ENCODE data around the gene TRIM22. TPM values are rescaled to one million over a fixed set of nuclear protein-coding genes. Genes with fewer than 3 reads are reported as not detected.

The TRIM22 gene
- total RNA-seq, 1 donor from 2014 or later, result 224 TPM

DNA sequence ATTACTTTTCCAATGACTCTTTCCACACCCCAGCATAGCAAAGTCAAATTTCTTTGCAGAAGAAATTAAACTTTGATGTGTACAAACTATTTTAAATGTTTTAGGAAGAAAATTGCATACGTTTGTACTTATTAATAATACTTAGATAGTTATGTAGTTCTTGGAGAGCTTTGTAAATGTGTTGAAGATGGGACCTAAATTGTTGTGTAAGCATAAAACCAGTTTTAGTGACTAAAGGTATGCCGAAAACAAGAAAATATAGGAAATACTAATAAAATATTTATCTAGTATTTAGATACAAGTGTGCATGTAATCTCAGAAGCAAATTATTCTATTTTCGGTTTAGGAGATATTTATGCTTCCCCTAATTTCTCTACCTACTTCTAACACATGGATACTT lies 60.2 kb downstream of the TRIM22 start:
- no peaks in the 10 kb centered on the region for H3K9me3 ChIP-seq
- TF ChIP-seq, protein P1, sequence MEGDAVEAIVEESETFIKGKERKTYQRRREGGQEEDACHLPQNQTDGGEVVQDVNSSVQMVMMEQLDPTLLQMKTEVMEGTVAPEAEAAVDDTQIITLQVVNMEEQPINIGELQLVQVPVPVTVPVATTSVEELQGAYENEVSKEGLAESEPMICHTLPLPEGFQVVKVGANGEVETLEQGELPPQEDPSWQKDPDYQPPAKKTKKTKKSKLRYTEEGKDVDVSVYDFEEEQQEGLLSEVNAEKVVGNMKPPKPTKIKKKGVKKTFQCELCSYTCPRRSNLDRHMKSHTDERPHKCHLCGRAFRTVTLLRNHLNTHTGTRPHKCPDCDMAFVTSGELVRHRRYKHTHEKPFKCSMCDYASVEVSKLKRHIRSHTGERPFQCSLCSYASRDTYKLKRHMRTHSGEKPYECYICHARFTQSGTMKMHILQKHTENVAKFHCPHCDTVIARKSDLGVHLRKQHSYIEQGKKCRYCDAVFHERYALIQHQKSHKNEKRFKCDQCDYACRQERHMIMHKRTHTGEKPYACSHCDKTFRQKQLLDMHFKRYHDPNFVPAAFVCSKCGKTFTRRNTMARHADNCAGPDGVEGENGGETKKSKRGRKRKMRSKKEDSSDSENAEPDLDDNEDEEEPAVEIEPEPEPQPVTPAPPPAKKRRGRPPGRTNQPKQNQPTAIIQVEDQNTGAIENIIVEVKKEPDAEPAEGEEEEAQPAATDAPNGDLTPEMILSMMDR (IDR thresholded peaks at IDR 0.05), result no peak
- intact Hi-C loops (cut with DNase I), result no loop called here
- DNase-seq, result no peak
- no peaks in the 10 kb centered on the region for H3K4me1 ChIP-seq
- no peaks in the 10 kb centered on the region for H3K36me3 ChIP-seq
- no peak for ATAC-seq
- no peaks in the 10 kb centered on the region for H3K27me3 ChIP-seq (ENCODE audit: low read depth)
- H3K27ac ChIP-seq, result no peak overlapping the region
- no peak overlapping the region for H3K4me3 ChIP-seq

GRCh38 chr11:5753943-5754342 lies 64.4 kb downstream of the TRIM22 start, which contains the start of gene OR52N4:
TSS of gene OR52N4 (plus strand) at chr11:5754243. CDS start at chr11:5754741, 498 bp downstream.
- TF ChIP-seq, protein P1 (IDR thresholded peaks at IDR 0.05), result no peak
- DNase-seq, result no peak

More at GRCh38 chr11:5753943-5754342, 64.4 kb downstream of the TRIM22 start, which contains the start of gene OR52N4:
- ATAC-seq, result no peak
- Histone ChIP-seq H3K9me3 (no peaks in the 10 kb centered on the region), H3K4me1 (no peaks in the 10 kb centered on the region), H3K36me3 (no peaks in the 10 kb centered on the region), H3K27me3 (ENCODE audit: low read depth) (no peaks in the 10 kb centered on the region), H3K4me3 (no peak within 1 kb of the TSS), H3K27ac (no peak within 1 kb of the TSS)
- intact Hi-C loops (cut with DNase I), result no loop called here

Other genes starting within 250 kb of the TRIM22 start
- gene OR51I1, start 248.3 kb upstream of the TRIM22 start, total RNA-seq, result 0.41 TPM
- gene OR51I2, start 240.5 kb upstream of the TRIM22 start, total RNA-seq, result not detected
- gene OR52D1, start 201.1 kb upstream of the TRIM22 start, total RNA-seq, result not detected
- 0.50 TPM for gene UBQLN3, start 179.8 kb upstream of the TRIM22 start, total RNA-seq
- 1.1 TPM for gene UBQLNL, start 173.1 kb upstream of the TRIM22 start, total RNA-seq
- gene OR52H1, start 141.2 kb upstream of the TRIM22 start, total RNA-seq, result 0.35 TPM
- gene OR52B6, start 108.9 kb upstream of the TRIM22 start, total RNA-seq, result not detected
- gene TRIM6, start 93.2 kb upstream of the TRIM22 start, total RNA-seq, result 3.7 TPM
- gene TRIM34, start 64.8 kb upstream of the TRIM22 start, total RNA-seq, result 13.7 TPM
- gene TRIM5, start 4.7 kb upstream of the TRIM22 start, total RNA-seq, result 37.1 TPM
- gene OR56B1, start 46.7 kb downstream of the TRIM22 start, total RNA-seq, result not detected
- not detected for gene OR52N4, start 64.5 kb downstream of the TRIM22 start, total RNA-seq
- not detected for gene OR52N5, start 93.6 kb downstream of the TRIM22 start, total RNA-seq
- not detected for gene OR52N1, start 101.5 kb downstream of the TRIM22 start, total RNA-seq
- gene OR52N2, start 119.1 kb downstream of the TRIM22 start, total RNA-seq, result not detected
- gene OR52E6, start 152.1 kb downstream of the TRIM22 start, total RNA-seq, result not detected
- gene OR52E8, start 167.9 kb downstream of the TRIM22 start, total RNA-seq, result not detected
- gene OR52E4, start 190.8 kb downstream of the TRIM22 start, total RNA-seq, result not detected
- not detected for gene OR52E5, start 203.4 kb downstream of the TRIM22 start, total RNA-seq

Data from lower lobe of right lung (tissue), 2 donors.